Measurements from ENCODE around the gene ERAS.

ERAS gene

DNA sequence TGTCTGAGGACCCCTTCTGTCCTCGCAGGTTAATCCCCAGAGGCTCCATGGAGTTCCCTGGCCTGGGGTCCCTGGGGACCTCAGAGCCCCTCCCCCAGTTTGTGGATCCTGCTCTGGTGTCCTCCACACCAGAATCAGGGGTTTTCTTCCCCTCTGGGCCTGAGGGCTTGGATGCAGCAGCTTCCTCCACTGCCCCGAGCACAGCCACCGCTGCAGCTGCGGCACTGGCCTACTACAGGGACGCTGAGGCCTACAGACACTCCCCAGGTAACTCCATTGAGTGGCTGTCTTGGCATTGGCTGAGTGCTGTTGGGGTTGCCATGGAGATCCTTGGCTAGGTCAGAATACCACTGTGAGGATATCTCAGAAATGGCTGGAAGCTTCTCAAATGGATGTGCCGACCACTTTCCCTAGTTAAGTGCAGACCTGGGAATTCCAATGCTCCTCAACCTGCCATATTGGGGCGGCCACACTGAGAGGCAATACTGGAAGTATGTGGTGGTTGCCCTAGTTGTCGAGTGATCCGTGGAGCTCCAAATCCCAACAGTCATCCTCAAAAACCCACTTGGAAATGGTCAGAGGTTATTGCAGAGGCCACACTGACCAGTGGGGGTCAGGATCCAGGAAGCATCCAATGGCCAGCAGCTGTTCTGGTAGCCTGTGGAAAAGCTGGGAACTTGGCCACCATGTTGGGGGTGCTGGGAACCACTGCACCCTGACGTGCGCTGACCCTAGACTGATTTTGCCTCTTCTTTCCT lies 35.1 kb upstream of the ERAS start:
- TF ChIP-seq FOXM1 (IDR thresholded peaks at IDR 0.05; ENCODE audit: borderline replicate concordance, low read depth) (no peak), MAX (IDR thresholded peaks at IDR 0.05) (no peak), CEBPB (IDR thresholded peaks at IDR 0.05) (no peak), TAF1 (IDR thresholded peaks at IDR 0.05; ENCODE audit: low read depth) (no peak), YY1 (IDR thresholded peaks at IDR 0.05; ENCODE audit: low read depth) (no peak), CREB1 (IDR thresholded peaks at IDR 0.05; ENCODE audit: low read depth) (no peak), EGR1 (IDR thresholded peaks at IDR 0.05) (no peak), REST (IDR thresholded peaks at IDR 0.05; ENCODE audit: low read depth) (no peak), TEAD4 (IDR thresholded peaks at IDR 0.05) (no peak), USF1 (IDR thresholded peaks at IDR 0.05) (no peak), EP300 (IDR thresholded peaks at IDR 0.05; ENCODE audit: borderline replicate concordance) (no peak), NFIC (IDR thresholded peaks at IDR 0.05) (no peak), TCF12 (IDR thresholded peaks at IDR 0.05; ENCODE audit: low read depth) (no peak), ZBTB7A (IDR thresholded peaks at IDR 0.05; ENCODE audit: low read depth) (no peak)

- TF ChIP-seq USF1 (IDR thresholded peaks at IDR 0.05) = no peak
- TF ChIP-seq EGR1 (IDR thresholded peaks at IDR 0.05) = no peak
- no peak for TF ChIP-seq EP300 (IDR thresholded peaks at IDR 0.05; ENCODE audit: borderline replicate concordance)
- TF ChIP-seq TCF12 (IDR thresholded peaks at IDR 0.05; ENCODE audit: low read depth) = no peak
- no peak for TF ChIP-seq CEBPB (IDR thresholded peaks at IDR 0.05)
- TF ChIP-seq YY1 (IDR thresholded peaks at IDR 0.05; ENCODE audit: low read depth) = no peak
- no peak for TF ChIP-seq RAD21 (IDR thresholded peaks at IDR 0.05; ENCODE audit: low read depth)
- no peak for TF ChIP-seq CREB1 (IDR thresholded peaks at IDR 0.05; ENCODE audit: low read depth)
- no peak for TF ChIP-seq MAX (IDR thresholded peaks at IDR 0.05)
- TF ChIP-seq TAF1 (IDR thresholded peaks at IDR 0.05; ENCODE audit: low read depth) = no peak
- no peak for TF ChIP-seq NFIC (IDR thresholded peaks at IDR 0.05)
- no peak for TF ChIP-seq REST (IDR thresholded peaks at IDR 0.05; ENCODE audit: low read depth)
- TF ChIP-seq ZBTB7A (IDR thresholded peaks at IDR 0.05; ENCODE audit: low read depth) = no peak
- no peak for TF ChIP-seq FOXM1 (IDR thresholded peaks at IDR 0.05; ENCODE audit: borderline replicate concordance, low read depth)
- no peak for TF ChIP-seq TEAD4 (IDR thresholded peaks at IDR 0.05)
These were observed 34.1 kb upstream of the ERAS start for GRCh38 chrX:48792219-48792618.

- TF ChIP-seq TEAD4 (IDR thresholded peaks at IDR 0.05) (no peak), FOXM1 (IDR thresholded peaks at IDR 0.05; ENCODE audit: borderline replicate concordance, low read depth) (no peak), USF1 (IDR thresholded peaks at IDR 0.05) (no peak), TAF1 (IDR thresholded peaks at IDR 0.05; ENCODE audit: low read depth) (no peak), EGR1 (IDR thresholded peaks at IDR 0.05) (no peak), CEBPB (IDR thresholded peaks at IDR 0.05) (no peak), MAX (IDR thresholded peaks at IDR 0.05) (no peak), CREB1 (IDR thresholded peaks at IDR 0.05; ENCODE audit: low read depth) (no peak), TCF12 (IDR thresholded peaks at IDR 0.05; ENCODE audit: low read depth) (no peak)
These were observed 32.4 kb upstream of the ERAS start for GRCh38 chrX:48793935-48794334.

DNA sequence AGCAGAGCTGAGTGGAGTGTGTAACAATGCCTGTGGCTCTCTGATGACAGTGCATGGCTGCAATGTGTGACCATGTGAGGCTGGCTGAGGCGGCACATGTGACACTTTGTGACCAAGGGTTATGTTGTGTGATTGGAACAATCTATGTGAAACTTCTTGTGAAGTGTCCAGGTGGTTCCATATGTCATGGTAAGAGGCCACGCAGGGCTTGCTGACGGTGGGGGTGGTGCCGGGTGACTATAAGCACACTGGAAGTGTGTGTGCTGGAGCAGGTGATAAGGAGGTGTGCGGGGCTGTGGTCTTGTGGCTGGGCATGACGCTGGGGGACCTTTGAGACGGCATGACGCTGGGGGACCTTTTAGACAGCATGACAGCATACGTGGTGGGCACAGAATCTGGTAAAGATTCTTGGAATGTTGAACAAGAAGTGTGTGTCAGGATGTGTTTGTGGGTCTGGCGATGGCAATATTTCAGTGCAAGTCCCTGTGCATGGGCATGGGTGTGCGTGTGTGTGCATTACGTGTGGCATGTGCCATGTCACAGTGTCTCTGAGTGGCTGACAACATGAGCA lies 31.9 kb upstream of the ERAS start:
- TF ChIP-seq CEBPB (IDR thresholded peaks at IDR 0.05) (no peak), FOXM1 (IDR thresholded peaks at IDR 0.05; ENCODE audit: borderline replicate concordance, low read depth) (no peak), YY1 (IDR thresholded peaks at IDR 0.05; ENCODE audit: low read depth) (no peak), EP300 (IDR thresholded peaks at IDR 0.05; ENCODE audit: borderline replicate concordance) (no peak), USF1 (IDR thresholded peaks at IDR 0.05) (no peak), TAF1 (IDR thresholded peaks at IDR 0.05; ENCODE audit: low read depth) (no peak), RAD21 (IDR thresholded peaks at IDR 0.05; ENCODE audit: low read depth) (no peak), NFIC (IDR thresholded peaks at IDR 0.05) (no peak), EGR1 (IDR thresholded peaks at IDR 0.05) (no peak), TEAD4 (IDR thresholded peaks at IDR 0.05) (no peak), MAX (IDR thresholded peaks at IDR 0.05) (no peak), TCF12 (IDR thresholded peaks at IDR 0.05; ENCODE audit: low read depth) (no peak), CREB1 (IDR thresholded peaks at IDR 0.05; ENCODE audit: low read depth) (no peak), REST (IDR thresholded peaks at IDR 0.05; ENCODE audit: low read depth) (no peak), ZBTB7A (IDR thresholded peaks at IDR 0.05; ENCODE audit: low read depth) (no peak)
